SW 1271 (cell line): ENCODE measurements around the gene C19orf53.
"Not testable (repeated sequence)": the region's sequence is repeated elsewhere in the genome, so short reads cannot be mapped to it uniquely, and the experiment has no call there.

Source experiments
- DNase-seq, 2 experiments: peaks; one replicate each; lab custom pipeline; 2025; lab: John Stamatoyannopoulos, UW

The C19orf53 gene

GRCh38 chr19:13764101-13764807 lies 10.0 kb upstream of the C19orf53 start, which contains the start of gene MRI1:
Gene MRI1, plus strand, starts transcription at chr19:13764522. Its CDS starts 67 bp downstream, at chr19:13764589.
- peak; percentile 48 to 50 for DNase-seq

DNA sequence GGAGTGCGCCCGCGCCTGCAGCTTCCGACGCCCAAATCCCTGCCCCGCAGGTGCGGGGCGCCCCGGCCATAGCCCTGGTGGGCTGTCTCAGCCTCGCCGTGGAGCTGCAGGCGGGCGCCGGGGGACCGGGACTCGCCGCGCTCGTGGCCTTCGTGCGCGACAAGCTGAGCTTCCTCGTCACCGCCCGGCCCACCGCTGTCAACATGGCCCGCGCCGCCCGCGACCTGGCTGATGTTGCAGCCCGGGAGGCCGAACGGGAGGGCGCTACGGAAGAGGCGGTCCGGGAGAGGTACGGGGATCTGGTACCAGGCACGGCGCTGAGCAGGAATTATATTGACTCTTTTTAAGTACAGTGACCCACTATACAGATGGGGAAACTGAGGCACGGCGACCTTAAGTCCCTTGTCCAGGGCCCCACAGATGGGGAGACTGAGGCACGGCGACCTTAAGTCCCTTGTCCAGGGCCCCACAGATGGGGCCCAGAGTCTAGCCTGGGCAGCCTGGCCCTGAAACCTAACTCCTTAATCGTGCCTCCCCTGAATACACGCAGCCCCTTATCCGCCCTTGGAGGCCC lies 9.3 kb upstream of the C19orf53 start:
- no peak for DNase-seq

- DNase-seq, result no peak
Observed at GRCh38 chr19:13765395-13766094, 8.7 kb upstream of the C19orf53 start.

DNA sequence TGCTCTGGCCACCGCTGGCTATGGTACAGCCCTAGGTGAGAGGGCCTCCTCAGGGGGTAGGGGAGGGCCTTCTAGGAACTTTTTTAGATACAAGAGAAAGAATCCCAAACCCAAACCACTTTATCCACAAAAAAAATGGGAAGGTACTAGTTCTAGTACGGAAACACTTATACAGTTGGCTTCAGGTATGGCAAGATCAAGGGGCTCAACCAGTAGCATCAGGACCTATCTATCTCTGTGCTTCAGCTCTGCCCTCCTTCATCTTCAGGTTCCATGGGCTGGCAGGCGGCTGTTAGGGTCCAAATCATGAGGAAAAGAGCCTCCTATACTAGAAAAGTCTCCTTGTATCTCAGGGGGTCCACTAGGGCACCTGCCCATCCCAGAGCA lies 8.2 kb upstream of the C19orf53 start:
- DNase-seq, result no peak

DNA sequence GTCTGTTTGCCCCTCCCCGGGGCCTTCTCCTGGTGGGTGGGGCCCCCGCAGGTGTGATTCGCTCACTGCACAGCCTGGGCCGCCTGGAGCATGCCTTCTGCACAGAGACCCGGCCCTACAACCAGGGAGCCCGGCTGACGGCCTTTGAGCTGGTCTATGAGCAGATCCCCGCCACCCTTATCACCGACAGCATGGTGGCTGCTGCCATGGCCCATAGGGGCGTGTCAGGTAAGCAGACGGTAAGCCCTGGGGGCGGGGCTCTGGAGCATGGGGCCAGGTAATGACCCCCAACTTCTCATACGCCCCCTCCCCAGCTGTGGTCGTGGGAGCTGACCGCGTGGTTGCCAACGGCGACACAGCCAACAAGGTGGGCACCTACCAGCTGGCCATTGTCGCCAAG lies 5.7 kb upstream of the C19orf53 start:
- DNase-seq, result no peak

DNA sequence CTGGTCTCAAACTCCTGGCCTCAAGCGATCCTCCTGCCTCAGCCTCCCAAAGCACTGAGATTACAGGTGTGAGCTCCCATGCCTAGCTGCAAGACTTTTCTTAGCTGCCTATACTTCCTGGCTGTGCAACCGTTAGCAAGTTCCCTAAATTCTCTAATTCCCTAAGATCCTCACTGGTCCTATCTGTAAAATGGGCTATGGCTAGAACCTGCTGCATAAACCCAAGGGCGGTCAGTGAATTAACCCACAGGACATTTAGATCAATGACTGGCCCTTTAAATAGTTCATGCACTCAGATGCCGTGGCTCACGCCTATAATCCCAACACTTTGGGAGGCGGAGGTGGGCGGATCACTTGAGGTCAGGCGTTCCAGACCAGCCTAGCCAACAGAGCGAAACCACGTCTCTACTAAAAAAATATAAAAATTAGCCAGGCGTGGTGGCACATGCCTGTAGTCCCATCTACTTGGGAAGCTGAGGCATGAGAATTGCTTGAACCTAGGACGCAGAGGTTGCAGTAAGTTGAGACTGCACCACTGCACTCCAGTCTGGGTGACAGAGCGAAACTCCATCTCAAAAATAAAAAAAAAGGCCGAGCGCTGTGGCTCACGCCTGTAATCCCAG lies 4.1 kb upstream of the C19orf53 start:
- DNase-seq, result no peak

DNA sequence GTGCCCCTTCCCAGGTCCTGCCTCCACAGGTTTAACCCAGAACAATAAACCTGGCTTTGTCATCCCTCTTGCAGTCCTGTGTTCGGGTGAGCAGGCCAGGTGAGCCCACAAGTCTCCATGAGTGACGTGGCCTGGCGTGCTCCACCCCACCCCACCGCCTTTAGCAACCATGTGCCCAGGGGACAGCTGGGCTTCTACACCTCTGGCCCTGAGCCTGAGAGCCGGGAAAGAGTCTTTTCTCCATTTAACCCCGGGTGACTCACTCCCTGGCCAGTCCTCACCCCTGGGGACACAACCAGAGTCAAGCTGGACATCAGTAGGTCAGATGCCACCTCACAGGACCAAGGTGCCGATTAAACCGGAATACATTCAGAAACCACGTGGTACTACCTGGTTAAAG lies 4.1 kb downstream of the C19orf53 start:
- no peak for DNase-seq

- no peak for DNase-seq
Observed at GRCh38 chr19:13778847-13779246, 4.6 kb downstream of the C19orf53 start.

DNA sequence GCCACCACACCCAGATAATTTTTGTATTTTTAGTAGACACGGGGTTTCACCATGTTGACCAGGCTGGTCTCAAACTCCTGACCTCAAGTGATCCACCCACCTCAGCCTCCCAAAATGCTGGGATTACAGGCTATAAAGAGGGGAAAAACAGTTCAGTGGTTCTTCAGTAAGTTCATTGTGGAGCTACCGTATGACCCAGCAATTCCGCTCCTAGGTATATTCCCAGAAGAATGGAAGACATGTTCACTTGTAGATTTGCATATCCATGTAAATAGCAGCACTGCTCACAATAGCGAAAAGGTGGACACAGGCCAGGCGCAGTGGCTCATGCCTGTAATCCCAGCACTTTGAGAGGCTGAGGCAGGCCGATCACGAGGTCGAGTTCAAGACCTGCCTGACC lies 5.5 kb downstream of the C19orf53 start:
- not testable (repeated sequence) for DNase-seq

GRCh38 chr19:13781547-13781946 lies 7.3 kb downstream of the C19orf53 start:
- no peak for DNase-seq

DNA sequence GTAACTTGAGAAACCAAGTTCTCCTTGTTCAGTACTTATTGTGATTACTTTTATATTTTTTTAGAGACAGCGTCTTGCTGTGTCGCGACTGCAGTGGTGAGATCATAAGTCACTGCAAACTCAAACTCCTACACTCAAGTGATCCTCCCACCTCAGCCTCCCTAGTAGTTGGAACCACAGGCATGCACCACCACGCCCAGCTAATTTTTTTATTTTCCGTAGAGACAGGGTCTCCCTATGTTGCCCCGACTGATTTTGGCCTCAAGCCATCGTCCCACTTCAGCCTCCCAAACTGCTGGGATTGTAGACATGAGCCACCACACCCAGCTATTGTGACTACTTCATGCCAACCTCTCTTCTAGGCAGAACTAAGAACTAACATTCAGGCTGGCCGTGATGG lies 8.3 kb downstream of the C19orf53 start:
- no peak for DNase-seq

DNA sequence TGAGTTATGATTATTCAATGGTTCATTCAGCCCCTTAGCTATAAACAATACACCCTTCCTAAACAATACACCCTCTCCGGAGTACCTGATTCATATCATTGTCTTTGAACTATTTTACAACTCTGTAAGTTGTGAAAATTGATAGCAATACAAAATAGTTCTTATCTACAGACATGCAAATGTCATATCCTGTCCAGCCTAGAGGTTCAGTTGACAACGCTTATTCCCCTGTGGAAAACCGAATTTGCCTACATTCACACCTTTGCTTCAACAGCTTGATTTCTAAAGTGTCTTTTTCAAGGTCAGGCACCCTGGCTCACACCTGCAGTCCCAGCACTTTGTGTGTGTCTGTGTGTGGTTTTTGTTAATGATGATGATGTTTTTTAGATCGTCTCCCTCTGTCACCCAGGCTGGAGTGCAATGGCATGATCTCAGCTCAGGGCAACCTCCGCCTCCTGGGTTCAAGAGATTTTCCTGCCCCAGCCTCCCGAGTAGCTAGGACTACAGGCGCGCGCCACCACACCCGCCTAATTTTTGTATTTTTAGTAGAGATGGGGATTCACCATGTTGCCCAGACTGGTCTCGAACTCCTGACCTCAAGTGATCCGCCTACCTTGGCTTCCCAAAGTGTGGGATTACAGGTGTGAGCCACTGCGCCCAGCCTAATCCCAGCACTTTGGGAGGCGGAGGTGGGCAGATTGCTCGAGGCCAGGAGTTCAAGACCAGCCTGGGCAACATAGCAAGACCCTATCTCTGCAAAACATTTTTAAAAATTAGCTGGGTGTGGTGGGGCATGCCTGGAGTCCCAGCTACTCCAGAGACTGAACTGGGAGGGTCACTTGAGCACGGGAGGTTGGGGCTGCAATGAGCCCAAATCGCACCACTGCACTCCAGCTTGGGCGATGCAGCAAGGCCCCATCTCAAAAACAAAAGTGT lies 9.6 kb downstream of the C19orf53 start:
- no peak for DNase-seq

GRCh38 chr19:13784731-13785452 lies 10.6 kb downstream of the C19orf53 start:
- no peak for DNase-seq

- DNase-seq, result no peak
Observed at GRCh38 chr19:13788991-13789390, 14.7 kb downstream of the C19orf53 start.

GRCh38 chr19:13790354-13790753 lies 16.1 kb downstream of the C19orf53 start:
- DNase-seq, result peak in 1 of 2 experiments; percentile 38

DNA sequence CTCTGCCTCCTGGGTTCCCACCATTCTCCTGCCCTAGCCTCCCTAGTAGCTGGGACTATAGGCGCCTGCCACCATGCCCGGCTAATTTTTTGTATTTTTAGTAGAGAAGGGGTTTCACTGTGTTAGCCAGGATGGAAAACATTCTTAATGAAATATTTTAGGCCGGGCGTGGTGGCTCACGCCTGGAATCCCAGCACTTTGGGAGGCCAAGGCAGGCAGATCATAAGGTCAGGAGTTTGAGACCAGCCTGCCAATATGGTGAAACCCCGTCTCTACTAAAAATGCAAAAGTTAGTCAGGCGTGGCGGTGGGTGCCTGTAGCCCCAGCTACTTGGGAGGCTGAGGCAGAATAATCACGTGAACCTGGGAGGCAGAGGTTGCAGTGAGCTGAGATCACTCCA lies 19.1 kb downstream of the C19orf53 start:
- DNase-seq, result not testable (repeated sequence)

DNA sequence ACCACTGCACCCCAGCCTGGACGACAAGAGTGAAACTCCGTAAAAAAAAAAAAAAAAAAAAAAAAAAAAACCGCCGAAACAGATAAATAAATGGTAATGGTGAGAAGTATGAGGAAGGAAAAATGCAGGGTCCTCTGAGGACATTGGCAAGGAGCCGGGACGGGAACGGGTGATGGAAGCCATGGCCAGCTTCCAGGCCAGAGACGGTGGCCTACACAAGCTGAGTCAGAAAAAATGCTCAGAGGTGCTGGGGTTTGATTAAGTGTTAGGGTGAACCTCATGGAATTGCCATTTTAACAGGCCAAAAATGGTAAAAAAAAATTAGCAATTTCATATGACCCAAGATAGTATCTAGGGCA lies 20.1 kb downstream of the C19orf53 start:
- no peak for DNase-seq

DNA sequence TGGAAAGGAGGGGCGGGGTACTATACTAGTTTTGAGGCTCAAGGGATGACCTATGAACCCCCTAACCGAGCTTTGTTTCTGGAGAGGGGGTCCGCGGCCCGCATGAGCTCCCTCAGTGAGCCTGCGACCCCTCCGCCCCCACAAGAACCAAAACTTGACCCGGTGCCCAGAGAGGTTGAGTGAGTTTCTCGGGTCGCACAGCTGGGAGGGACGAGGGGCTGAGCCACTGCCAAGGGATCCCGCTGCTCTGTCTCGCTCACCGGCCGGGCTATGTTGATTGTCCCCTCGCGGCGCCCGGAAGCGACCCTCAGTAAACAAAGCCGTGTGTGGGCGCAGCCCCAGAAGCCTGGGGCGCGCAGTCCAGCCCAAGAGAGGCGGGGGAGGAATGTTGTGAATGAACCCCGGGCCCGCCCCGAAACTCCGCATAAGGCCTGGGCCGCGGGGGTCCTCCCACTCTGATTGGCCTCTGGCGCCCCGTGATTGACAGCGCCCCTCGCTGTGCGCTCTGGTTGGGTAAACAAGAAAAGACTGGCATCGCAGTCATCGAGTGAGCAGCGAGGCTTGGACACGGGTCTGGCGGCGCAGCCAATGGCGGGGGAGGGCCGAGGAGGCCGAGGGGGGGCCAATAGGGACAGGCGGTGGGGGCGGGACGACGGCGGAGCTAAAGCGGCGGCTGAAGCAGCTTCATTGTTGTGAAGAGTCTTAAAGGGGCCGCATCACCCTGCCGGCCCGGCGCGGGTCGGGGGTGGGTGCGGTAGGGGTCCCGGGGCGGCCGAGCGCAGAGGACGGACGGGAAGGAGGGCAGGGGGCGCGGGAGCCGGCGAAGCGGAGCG lies 20.7 kb downstream of the C19orf53 start, which contains the start of gene ZSWIM4:
ZSWIM4 (plus strand) TSS at position 687 of the 833 bp plus-strand sequence. CDS start 206 bp downstream, outside the sequence.
- peak; percentile 98 for DNase-seq

DNA sequence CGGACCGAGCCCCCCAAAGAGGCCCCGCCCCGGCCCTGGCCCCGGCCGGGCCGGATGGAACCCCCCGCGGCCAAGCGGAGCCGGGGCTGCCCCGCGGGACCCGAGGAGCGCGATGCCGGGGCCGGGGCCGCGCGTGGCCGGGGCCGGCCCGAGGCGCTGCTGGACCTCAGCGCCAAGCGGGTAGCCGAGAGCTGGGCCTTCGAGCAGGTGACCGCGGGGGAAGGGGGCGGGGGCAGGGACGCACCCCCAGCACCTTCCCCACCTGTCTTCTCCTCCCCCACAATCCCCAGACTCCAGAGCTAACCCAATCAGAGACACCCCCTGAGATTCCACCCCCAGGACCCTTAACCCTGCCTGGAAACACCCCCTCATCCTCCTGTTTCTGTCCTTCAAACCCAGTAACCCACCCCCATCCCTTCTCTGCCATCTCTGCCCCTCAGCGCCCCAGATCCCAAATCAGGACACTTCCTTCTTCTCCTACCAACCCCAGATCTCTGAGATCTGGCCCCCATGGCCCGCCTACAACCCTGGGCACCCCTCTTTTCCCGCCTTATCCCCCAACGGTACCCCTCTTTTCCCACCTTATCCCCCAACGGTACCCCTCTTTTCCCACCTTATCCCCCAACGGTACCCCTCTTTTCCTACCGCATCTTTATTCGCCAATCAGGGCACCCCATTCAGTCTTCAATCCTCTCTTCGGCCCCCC lies 21.5 kb downstream of the C19orf53 start:
- no peak for DNase-seq
